GM19324 (cell line): Measurements from ENCODE around the gene OVOL1.

Experiments
- ATAC-seq: cut with Tn5 transposase; IDR thresholded peaks from one replicate; pipeline ENCODE4 v1.9.1; 2021; ENCODE audit warnings: mild to moderate bottlenecking, moderate library complexity; ENCODE audit not compliant: unreplicated experiment, low FRiP score

Gene OVOL1

DNA sequence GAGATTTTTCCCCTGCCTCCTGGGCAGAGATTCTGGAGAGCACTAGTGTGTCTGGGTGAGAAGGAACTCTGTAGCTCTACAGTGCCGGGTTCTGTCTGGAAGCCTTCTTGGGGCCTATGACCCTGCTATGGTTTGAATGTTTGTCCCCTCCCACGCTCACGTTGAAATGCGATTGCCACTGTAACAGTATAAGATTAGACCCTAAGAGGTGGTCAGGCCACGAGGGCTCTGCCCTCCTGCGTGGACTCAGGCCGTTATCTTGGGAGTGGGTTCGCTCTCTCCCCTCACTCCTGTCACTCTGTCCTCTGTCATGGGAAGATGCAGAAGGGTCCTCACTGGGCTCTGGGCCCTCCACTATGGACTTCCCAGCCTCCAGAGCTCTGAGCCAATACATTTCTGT is 9.6 kb upstream of the OVOL1 start:
- no peak for ATAC-seq

DNA sequence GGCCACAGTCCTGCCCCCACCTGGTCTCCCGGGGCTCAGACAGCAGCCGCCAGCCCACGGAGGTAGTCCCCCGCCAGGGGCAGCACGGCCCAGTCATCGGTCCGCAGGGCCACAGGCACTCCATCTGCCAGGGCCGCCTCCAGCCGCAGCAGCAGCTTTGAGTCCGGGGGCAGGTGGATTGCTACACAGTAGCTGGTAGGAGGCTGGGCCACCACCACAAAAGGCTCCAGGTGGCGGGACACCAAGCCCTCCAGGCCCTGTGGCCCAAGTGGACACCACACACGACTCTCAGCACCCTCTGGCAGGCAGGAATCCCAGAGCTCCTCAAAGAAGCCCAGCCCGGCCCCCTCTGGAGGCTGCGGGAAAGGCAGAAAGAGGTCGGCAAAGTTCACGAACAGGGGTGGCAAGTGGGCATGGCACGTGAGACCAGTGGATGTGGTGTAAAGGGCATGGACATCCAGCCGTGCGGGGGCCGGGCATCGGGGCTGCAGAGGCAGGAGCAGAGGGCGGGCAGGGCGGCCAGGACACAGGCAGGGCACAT is 9.0 kb upstream of the OVOL1 start:
- ATAC-seq, result no peak

DNA sequence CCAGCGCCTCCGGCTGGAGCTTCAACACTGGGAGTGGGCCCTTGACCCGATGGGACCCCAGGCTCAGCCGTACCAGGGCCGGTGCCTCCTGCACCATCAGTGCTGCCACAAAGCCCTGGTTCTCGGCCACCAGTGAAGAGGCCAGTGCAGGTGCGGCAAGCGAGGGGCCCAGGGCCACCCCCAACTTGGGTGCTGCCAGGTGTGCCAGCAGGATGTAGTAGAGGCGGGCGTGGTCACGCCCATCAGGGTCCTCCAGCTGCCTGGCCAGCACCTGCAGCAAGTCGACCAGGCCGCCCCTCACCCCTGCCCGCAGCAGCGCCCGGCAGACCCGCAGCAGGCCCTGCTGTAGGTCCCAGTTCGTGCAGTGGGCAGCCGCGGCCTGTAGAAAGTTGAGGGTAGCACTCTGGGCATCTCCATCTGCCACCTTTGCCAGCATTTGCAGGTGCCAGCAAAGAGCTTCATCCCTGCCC is 8.4 kb upstream of the OVOL1 start:
- ATAC-seq, result no peak

DNA sequence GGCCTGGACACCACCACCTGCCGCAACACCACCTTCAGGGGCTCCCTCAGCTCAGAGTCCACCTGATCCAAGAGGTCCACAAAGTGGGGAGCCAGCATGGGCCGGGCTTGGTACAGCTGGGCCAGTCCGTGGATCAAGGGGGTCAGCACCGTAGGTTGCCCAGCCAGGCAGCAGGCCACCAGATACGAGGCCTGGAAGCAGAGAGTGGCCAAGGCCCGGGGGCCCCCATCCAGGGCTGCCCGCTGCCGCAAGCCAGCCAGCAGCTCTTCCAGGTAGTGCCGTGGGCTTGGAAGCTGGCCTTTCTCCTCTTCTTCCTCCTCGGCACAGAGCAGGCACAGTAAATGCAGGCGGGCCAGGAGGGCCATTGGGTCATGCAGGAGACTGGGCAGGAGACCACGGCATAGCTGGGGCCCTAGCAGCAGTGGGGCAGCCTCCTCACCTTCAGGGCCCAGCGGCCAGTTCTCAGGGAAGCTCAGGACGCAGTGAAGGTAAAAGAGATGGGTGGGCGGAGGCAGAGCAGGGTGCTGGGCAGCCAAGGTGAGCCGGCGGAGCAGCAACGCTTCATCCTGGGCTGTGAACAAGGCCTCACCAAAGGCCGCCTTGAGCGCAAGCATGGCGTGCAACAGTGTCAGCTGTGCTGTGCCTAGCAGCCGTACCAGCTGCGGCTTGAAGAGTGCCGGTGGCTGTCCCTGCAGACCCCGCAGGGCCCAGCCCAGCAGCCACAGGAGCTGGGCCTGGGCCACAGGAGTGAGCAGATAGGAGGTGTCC is 7.8 kb upstream of the OVOL1 start:
- ATAC-seq, result no peak

DNA sequence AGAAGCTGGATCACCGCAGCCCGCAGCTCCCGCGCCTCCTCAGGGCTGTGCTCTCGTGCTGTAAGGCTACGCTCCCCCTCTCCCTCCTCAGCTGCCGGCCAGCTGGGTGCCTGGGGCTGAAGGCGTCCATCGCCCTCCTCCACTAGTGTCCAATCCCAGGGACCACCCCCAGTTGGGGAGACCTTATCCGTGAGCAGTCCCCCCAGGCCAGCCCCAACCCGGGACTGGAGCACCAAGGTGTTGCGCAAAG is 7.3 kb upstream of the OVOL1 start:
- ATAC-seq, result no peak

DNA sequence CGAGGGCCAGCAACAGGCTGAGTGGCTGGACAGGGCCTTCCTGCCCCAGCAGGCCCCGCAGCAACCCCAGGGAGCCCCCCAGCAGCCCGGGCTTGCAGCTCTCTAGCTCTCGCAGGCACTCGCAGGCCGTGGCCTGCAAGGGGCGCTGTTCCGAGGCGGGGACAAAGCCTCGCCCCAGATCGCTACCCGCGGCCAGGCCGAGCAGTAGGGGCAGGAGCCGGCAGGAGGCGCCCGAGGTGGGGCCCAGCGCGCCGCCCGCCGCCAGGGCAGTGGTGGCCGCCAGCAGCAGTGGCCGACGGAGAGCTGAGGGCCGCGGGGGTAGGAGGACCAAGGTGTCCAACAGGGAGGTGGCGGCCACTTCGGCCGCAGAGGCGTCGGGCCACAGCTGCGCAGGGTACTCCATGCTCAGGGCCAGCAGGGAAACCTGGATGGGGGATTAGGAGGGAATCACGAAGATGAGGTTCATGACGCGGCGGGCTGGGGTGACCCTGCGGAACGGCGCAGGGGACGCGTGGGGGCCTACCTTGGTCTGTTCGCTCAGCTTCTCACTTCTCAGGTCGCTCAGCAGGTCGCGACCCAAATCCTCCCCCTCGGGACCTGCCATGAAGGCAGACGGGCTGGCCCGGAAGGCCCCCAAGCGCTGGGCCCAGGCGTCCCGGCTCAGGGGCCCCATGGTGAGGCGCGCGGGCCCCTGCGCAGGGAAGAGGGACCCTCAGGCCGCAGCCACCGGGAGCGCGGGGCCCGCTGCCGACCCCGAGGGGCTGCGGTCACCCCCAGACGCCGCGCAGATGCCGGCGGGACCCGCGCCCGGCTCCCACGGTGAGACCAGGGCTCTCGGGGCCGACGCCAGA is 6.7 kb upstream of the OVOL1 start:
- peak; percentile 40 for ATAC-seq

DNA sequence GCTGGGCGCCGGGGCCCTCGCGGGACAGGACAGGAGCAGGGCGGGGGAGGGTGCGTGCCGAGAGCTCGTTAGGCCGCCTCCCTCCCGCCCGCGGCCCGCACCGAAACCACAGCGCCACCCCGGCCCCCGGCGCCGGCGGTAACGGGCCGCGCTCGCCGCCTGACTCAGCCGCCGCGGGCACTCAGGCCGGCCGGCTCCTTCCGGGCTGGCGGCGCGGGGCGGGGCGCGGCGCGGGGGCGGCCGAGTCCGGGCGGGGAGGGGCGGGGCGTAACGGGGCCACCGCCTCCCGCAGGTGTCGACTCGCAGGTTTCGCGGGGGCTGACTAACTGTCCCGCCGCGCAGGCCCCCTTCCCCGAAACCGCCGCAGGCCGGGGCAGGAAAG is 6.1 kb upstream of the OVOL1 start, which contains the start of gene AP5B1:
Gene AP5B1, minus strand, starts transcription at position 207 of the 382 bp plus-strand sequence. CDS start 385 bp downstream, outside the sequence.
- peak; percentile 67 for ATAC-seq

DNA sequence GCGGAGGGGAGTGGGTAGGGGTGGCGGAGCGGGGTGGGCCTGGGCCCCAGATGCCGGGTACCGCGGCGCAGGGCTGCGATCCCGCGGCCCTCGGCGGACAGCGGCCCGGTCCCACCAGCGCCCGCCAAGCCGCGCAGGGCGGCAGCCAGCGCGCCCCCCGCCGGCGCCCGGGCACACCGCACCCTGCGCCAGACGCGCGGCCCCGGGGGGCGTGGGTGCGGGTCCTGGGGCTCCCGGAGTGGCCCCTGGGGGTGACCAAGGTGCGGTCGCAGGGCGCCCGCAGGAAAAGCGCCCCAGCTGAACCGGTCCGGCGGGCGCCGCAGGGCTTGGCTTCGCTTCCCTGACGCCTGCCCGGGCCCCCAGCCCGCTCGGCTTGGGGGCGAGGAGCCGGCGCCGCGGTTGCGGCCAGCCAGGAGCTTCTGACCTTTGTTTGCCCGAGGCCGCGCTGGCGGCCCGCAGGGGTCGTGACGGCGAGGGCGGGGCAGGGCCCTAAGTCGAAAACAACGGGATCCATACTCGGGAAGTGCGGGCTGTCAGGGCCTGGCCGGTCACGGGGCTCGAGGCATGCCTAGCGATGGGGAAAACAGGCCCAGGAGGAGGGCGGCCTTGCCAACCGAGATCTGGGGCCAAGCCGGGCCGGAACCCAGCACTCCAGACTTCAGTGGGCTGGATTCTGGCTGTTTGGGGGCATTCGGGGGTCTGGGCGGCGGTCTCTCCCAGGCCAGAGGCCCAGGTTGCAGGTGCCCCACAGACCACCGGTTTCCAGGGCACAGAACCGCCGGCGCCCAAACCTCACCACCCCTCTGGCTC is 5.5 kb upstream of the OVOL1 start:
- peak; percentile 30 for ATAC-seq

DNA sequence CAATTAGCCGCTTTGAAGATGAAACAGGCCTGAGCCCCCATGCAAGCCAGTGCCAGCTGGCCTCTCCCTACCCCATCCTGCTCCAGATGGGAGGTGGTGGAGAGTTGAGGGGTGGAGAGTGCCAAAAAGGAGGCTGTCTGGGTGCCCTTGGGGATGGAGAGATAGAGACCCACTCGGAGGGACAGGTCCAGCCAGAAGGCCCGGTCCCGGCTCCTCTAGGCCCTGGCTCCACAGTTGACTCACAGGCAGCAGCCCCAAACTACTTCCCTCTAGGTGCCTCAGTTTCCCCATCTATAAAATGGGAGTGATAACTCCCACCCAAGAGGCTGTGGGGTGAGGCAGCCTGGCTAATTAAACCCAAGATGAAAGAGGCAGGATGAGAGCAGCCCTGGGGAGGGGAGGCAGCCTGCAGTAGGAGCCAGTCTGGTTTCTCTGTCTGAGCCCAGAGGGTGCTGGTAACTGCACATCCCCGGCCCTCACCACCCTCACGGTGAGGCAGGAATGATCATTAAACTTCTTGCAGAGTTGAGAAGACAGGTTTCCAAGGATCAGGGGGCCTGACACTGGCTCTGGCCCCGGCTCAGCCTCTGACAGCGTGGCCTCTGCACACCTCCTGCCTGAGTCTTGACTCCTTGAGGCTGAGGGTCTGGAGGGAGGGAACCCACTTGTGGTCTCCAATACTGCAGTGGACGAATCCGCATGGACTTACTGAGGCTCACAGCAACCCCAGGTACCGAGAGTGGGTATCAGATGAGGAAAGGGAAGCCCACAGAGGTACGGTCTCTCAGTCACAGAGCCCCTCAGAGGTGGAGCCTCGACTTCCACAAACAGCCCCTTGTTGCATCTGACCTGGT is 4.7 kb upstream of the OVOL1 start:
- ATAC-seq, result no peak

DNA sequence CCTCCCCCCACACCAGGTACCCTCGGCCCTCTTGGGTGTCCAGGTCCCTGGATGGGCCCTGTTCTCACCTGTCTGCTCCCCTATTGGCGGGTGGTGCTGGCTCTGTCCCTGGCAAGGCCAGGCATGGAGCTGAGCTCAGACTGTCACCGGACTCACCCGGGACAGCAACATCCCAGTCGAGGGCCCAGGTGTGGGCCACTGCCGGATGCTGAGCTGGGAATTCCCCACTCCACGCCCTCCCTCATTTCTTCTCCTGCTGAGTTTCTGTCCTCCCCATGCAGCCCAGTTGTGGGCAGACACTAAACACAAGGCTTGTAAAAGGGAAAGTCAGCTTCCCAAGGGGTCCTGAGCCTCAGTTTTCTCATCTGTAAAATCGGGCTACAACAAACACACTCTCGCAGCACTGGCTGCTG is 4.0 kb upstream of the OVOL1 start:
- ATAC-seq, result no peak

DNA sequence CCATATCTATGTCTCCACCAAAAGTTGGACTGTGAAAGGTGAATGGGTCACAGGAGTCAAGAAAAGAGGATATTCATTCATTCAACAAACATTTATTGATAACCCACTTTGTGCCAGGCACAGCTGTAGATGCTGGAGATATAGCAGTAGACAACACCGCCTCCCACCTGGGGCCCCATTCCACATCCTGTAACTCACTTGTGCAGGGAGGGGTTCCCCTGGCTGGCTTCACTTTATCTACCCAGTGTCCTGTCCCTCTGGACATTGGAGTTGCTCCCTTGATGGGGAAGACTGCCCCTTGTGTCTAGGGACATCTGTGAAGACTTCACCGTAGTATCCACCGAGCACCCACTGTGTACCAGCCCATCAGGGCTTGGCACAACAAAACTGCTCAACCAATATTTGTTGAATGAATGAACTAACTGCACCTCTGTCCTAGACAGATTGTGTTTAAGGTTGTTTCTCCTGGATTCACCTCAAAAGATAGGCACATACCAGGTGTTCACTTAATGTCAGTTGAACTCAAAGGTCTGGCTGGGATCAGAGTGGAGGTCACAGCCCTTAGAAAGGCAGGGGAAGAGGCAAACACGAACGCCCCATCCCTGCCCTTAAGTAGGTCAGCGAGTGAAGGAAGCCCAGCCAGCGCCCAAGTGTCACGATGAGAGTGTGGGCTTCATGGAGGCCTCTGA is 1.4 kb upstream of the OVOL1 start:
- ATAC-seq, result no peak

DNA sequence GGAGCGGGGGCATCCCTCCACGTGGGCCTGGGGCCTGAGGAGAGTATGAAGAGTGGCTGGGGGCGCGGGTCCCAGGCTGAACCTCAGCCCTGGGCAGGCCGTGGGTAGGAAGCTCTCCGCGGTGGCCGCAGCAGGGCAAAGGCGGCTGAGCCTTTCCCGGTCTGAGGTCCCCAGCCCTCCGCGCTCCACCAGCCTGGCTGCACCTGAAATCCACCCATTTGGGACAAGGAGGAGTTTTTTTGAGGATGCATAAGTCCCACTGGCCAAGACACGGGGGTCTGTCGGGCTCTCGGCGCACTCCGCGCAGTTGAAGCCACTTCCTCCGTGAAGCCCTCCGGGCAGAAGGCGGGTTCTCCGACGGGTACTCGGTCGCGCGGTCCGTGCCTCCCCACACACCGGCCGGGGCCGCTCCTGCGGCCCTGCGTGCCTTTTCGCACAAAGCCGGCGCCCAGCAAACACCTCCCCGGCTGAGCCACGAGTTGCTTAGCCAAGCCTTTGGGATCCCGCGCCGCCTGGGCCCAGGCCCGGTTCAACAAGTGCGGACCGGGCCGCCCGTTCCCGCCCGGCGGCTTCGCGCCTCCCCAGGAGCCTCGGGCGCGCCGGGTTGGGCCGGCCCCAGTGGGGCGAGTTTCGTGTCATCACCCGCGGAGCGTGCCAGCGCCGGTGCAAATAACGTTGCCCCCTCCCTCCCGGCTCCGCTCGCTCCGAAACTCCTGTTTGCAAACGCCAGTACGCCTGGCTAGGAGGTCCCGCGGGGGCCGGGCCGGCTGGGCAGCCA is 666 bp upstream of the OVOL1 start:
- no peak for ATAC-seq

DNA sequence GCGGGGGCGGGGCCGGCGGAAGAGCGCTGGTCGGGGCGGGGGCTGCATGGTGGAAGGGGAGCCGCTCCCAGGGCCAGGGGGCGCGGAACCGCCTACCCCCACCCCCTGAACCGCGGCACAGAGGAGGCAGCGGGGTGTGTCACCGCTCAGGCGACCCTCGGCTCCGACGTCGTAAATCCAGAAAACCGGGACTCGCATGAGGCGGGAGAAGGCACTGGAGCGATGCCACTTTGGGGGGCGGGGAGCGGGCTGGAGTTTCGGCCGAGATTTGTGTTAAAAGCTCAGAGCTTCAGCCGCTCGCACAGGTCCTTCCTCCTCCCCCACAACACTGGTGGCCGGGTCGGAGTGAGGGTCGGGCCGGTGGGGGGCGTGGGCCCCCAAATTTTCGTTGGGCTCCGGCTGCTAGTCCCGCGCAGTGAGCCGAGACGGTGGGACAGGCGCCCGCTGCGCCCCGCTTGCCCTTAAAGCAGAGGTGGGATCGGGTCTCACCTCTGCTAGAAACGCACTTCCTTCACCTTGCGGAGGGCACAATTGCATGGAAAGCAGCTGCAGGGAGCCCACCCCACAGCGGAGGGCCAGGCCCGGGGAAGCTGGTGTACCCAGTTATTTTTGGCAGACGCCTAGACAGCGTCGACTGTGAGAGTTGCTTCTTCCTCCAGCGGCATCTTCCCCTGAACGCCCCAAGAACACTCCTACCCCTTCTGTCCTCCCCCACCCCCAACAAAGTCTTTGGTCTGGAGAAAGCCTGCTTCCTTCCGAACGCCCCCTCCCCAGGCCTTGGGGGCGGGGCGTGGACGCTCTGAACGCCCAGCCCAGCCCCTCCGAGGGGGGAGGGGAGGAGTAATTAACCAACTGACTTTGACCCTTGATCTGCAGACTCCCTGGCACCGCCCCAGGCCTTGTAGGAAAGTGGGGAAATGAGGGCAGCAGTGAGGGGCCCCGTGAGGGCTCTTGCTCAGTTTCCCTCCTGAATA is 1.1 kb downstream of the OVOL1 start:
- no peak for ATAC-seq

DNA sequence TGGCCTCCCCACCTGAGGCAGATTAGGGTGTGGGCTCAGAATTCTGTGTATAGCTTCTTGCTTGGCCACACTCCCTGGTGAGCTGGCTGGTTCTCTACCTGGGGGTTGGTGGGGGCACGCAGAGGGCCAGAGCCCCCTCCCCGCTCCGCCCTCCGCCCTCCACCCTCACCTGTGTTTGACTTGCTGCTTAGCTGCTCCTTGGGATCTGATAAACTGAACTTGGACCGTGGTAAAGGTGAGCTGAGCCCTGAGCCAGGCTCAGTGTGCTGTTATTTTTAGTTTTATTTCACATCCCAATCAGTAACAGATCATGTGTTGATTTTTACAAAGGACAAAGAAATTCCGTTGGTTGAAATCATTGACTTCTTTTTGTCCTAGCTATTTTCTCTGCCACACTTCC is 2.0 kb downstream of the OVOL1 start:
- ATAC-seq, result no peak

DNA sequence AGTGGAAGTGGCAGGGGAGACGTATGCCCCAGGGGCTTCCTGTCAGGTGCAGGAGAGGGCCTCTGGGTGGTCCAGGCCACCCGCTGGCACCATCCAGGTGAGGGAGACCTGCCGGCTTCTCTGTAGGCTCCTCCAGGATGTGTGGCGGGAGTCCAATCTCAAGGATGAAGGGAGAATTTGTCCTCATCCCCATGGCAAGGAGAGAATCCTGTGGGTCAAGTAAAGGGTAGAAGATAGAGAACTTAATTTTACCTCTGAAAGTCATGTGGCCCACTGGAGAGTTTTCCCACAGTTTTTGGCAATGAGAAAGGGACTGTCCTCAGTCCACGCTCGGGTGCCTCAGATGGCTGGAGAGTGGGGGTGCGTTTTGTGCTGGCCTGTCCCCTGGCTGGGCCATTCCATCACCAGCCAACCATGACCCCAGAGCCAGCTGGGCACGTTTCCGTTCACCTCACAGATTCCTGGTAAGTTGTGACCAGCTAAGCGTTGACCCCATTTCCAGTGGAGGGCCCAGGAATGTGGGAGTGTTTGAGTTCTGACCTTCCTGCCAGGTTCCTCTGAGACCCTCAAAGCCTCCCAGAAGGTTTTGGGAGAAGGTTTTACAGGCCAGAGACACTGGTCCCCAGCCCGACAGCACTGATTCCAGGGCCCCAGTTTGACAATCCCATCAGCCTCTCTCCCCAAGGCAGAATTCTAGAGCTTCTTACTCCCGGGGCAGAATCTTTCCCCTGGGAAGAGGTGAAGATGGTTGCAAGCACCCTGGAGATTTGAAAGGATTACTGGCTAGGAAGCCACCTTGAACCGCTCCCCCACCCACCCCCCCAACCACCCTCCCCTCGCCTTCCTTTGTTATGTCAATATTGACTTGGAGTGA is 2.6 kb downstream of the OVOL1 start:
- ATAC-seq, result no peak

DNA sequence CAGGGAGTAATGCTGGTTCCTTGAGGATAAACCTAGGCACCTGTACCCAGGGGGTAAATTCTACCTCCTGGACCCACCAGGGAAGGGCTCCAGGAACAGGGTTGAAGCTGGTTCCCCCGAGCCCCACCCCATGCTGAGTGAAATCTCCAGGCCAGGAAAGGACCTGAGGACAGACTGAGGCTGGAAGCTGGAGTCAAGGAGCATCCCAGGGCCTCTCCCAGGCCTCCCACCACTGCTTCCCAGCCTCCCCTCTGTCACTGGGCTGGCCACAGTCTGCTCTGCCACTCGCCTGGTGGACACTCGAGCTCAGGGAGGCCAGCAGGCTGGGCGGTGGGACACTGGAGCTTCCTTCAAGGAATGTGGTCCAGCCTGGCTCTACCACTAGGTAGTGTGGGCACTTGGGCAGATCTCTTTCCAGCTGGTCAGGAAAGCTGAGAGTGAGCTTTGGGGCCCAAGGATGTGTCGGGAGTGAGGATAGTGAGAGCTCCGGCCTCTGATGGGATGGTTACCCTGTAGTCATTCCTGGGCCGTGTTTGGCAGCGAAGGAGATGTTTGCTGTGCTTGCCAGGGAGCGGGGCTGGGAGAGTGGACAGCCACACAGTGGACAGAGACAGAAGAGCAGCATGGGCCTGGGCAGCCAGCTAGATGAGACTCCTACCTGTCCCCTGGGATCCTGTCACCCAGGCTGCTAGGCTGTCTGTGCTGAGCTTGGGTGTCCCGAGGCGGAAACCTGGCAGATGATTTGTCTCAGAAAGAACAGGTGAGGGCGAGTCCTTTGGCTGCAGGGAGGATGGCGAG is 3.4 kb downstream of the OVOL1 start:
- no peak for ATAC-seq
